Spleen (tissue), 11 donors: ENCODE measurements around the gene PCAT7. TPM values are rescaled to one million over a fixed set of nuclear protein-coding genes. Genes with fewer than 3 reads are reported as not detected.

ENCODE experiments used
- DNase-seq: peaks from one replicate; pipeline ENCODE4 v3.0.0-alpha.2; 2020
- H3K27ac ChIP-seq, 8 donors: fragments of 200-600 bp; sonication (generic) in 7 of 8; 1 replicate in 4 of 8; 2 replicates in 4 of 8; pipeline versions ENCODE4 v1.5.0 to v1.8.0; 2016 to 2021; ENCODE audit warnings: inconsistent platforms in 4 of 8, mild to moderate bottlenecking in 4 of 8, moderate library complexity in 1 of 8
- H3K27me3 ChIP-seq, 7 donors: fragments of 200-600 bp; sonication (generic) in 6 of 7; replicated peaks in 1 of 7; 1 replicate in 4 of 7; 2 replicates in 3 of 7; pipeline versions ENCODE4 v1.5.0 to v1.8.0; 2016 to 2021; ENCODE audit warnings: inconsistent platforms in 3 of 7, mild to moderate bottlenecking in 1 of 7
- H3K36me3 ChIP-seq, 6 donors: fragments of 200-600 bp; sonication (generic) in 5 of 6; 1 replicate in 4 of 6; 2 replicates in 2 of 6; pipeline versions ENCODE4 v1.5.0 to v1.8.0; 2016 to 2021; ENCODE audit warnings: inconsistent platforms in 2 of 6
- H3K4me1 ChIP-seq, 6 donors: fragments of 200-600 bp; sonication (generic) in 5 of 6; 1 replicate in 3 of 6; 2 replicates in 3 of 6; pipeline versions ENCODE4 v1.5.0 to v1.8.0; 2016 to 2021; ENCODE audit warnings: inconsistent platforms in 3 of 6
- H3K4me3 ChIP-seq, 8 donors: fragments of 200-600 bp; sonication (generic) in 7 of 8; 1 replicate in 4 of 8; 2 replicates in 4 of 8; pipeline versions ENCODE4 v1.5.0 to v1.8.0; 2016 to 2021; ENCODE audit warnings: inconsistent platforms in 4 of 8, mild to moderate bottlenecking in 4 of 8, moderate library complexity in 2 of 8
- H3K9me3 ChIP-seq, 8 donors: fragments of 200-600 bp; sonication (generic) in 7 of 8; 1 replicate in 4 of 8; 2 replicates in 4 of 8; pipeline versions ENCODE4 v1.5.0 to v1.8.0; 2016 to 2021; ENCODE audit warnings: inconsistent platforms in 4 of 8
- CTCF ChIP-seq, 11 experiments: fragments of 200-600 bp in 7 of 11; fragments of 450-650 bp in 4 of 11; sonication (generic) in 4 of 11; IDR thresholded peaks in 8 of 11; conservative IDR thresholded peaks in 3 of 11; 1 replicate in 7 of 11; 2 replicates in 4 of 11; pipeline versions ENCODE4 v1.4.0 to v1.8.0; 2016 to 2021; ENCODE audit warnings: antibody characterized with exemption in 11 of 11, inconsistent platforms in 4 of 11, mild to moderate bottlenecking in 1 of 11
- POLR2A ChIP-seq, 3 donors: fragments of 450-650 bp; IDR thresholded peaks; one replicate each; pipeline ENCODE4 v1.5.1; 2017; ENCODE audit warnings: antibody characterized with exemption in 3 of 3, mild to moderate bottlenecking in 1 of 3
- POLR2AphosphoS5 ChIP-seq, 3 donors: sonication (generic); formaldehyde crosslinking; IDR thresholded peaks; one replicate each; pipeline ENCODE4 v1.5.1; 2017; ENCODE audit warnings: antibody characterized with exemption in 3 of 3
- WGBS, 5 donors: extraction: QIAGEN DNeasy Blood & Tissue Kit in 3 of 5; methylation state at CpG; one replicate each; pipeline versions ENCODE4 v1.1.5 to v1.1.7; 2013 to 2018; 5-methylcytosine and 5-hydroxymethylcytosine counted together
- intact Hi-C: fragments of 100-400 bp; cut with DNase I; formaldehyde crosslinking; loops from one replicate; pipeline ENCODE4 v1.15.0; 2023; ENCODE audit warnings: low total_unique reads
- polyA plus RNA-seq, 3 donors: library from polyadenylated mRNA; stranded (reverse); fragments of 200-250 nt; gene quantifications; one replicate each; pipeline ENCODE4 v1.2.1, GENCODE V29; 2013
- total RNA-seq, 7 donors: library from RNA; depleted of rRNA in 3 of 7; stranded (reverse); fragments of >200 nt in 3 of 7; fragmentation: NEBNext Ultra II Directional in 4 of 7; extraction: Animal tissue kit (Norgen Biotek cat#: 25700) in 4 of 7; gene quantifications; one replicate each; pipeline versions ENCODE4 v1.1.0 to v1.2.1, GENCODE V29; 2016 to 2021
- donor health status: healthy with polysubstance abuse.
- donor health status: DM: no; HTN: no; CAD: no; lungs with moderate emphysema.
- donor health status: DM: no; HTN: no; CAD: no.
- donor health status: Bipolar disorder and iron deficiency.
- donor health status: healthy.
- donor health status: DM: no; HTN: no; CAD: no.
- donor health status: DM: yes; HTN: yes; CAD: no.

PCAT7 gene
- total and polyA plus RNA-seq, 10 donors, result 0.03 to 0.05 TPM; not detected in 8

GRCh38 chr9:94553029-94553938, 1.6 kb upstream of the PCAT7 start:
- Histone ChIP-seq H3K4me1 (no peaks in the 10 kb centered on the region), H3K27ac (no peak overlapping the region), H3K27me3 (peaks cover 0 to 11% (median 0%) of the 10 kb centered on the region in 7 donors), H3K4me3 (no peak overlapping the region), H3K9me3 (no peaks in the 10 kb centered on the region), H3K36me3 (no peaks in the 10 kb centered on the region)
- intact Hi-C loops, result no loop called here
- TF ChIP-seq CTCF (IDR thresholded peaks at IDR 0.05 in 8 of 11, conservative IDR thresholded peaks at IDR 0.05 in 3 of 11) (no peak), POLR2AphosphoS5 (IDR thresholded peaks at IDR 0.05) (no peak), POLR2A (IDR thresholded peaks at IDR 0.05) (no peak)
- 89 to 93% (median 91%) methylated on average over 29 of the region's 29 CpGs for WGBS, 5 donors
- DNase-seq, result no peak

GRCh38 chr9:94554078-94554438, 825 bp upstream of the PCAT7 start:
- TF ChIP-seq CTCF (IDR thresholded peaks at IDR 0.05 in 8 of 11, conservative IDR thresholded peaks at IDR 0.05 in 3 of 11) (no peak), POLR2A (IDR thresholded peaks at IDR 0.05) (no peak), POLR2AphosphoS5 (IDR thresholded peaks at IDR 0.05) (no peak)
- intact Hi-C loops, result no loop called here
- Histone ChIP-seq H3K27ac (no peak overlapping the region), H3K36me3 (no peaks in the 10 kb centered on the region), H3K4me1 (no peaks in the 10 kb centered on the region), H3K27me3 (peaks cover 0 to 15% (median 0%) of the 10 kb centered on the region in 7 donors), H3K9me3 (no peaks in the 10 kb centered on the region), H3K4me3 (no peak overlapping the region)
- WGBS, 5 donors, result 82 to 94% (median 89%) methylated on average over 16 of the region's 16 CpGs
- DNase-seq, result no peak

GRCh38 chr9:94557376-94557775, 2.5 kb downstream of the PCAT7 start:
- TF ChIP-seq CTCF (IDR thresholded peaks at IDR 0.05 in 8 of 11, conservative IDR thresholded peaks at IDR 0.05 in 3 of 11) (no peak), POLR2AphosphoS5 (IDR thresholded peaks at IDR 0.05) (no peak), POLR2A (IDR thresholded peaks at IDR 0.05) (no peak)
- Histone ChIP-seq H3K4me3 (no peak overlapping the region), H3K27ac (no peak overlapping the region), H3K4me1 (no peaks in the 10 kb centered on the region), H3K27me3 (peaks cover 0 to 16% (median 0%) of the 10 kb centered on the region in 7 donors), H3K36me3 (no peaks in the 10 kb centered on the region), H3K9me3 (no peaks in the 10 kb centered on the region)
- no peak for DNase-seq
- 77 to 89% (median 84%) methylated on average over 4 of the region's 4 CpGs for WGBS, 5 donors
- intact Hi-C loops, result no loop called here

GRCh38 chr9:94560237-94560636, 5.4 kb downstream of the PCAT7 start:
- Histone ChIP-seq H3K27me3 (peaks cover 0 to 5% (median 0%) of the 10 kb centered on the region in 7 donors), H3K9me3 (no peaks in the 10 kb centered on the region), H3K4me3 (no peak overlapping the region), H3K36me3 (no peaks in the 10 kb centered on the region), H3K4me1 (no peaks in the 10 kb centered on the region), H3K27ac (no peak overlapping the region)
- intact Hi-C loops, result no loop called here
- WGBS, 5 donors, result 85 to 94% (median 93%) methylated on average over 6 of the region's 6 CpGs
- DNase-seq, result no peak
- TF ChIP-seq POLR2A (IDR thresholded peaks at IDR 0.05), result no peak
- no peak for TF ChIP-seq POLR2AphosphoS5 (IDR thresholded peaks at IDR 0.05)
- TF ChIP-seq CTCF (IDR thresholded peaks at IDR 0.05 in 8 of 11, conservative IDR thresholded peaks at IDR 0.05 in 3 of 11), result no peak
